Activated T-cell treated with anti-CD3 and anti-CD28 coated beads for 48 hours (primary cell): ENCODE data around the gene NSD1.

Experiments used
- DNase-seq: peaks from one replicate; pipeline ENCODE4 v3.0.0-alpha.2; 2020; ENCODE audit warnings: low read depth

Gene NSD1

GRCh38 chr5:177309351-177310191 lies 176.0 kb downstream of the NSD1 start:
- peak; percentile 67 for DNase-seq

- DNase-seq: no peak
Observed at GRCh38 chr5:177310332-177310731, 176.8 kb downstream of the NSD1 start.

GRCh38 chr5:177310757-177311391 lies 177.3 kb downstream of the NSD1 start:
- DNase-seq: no peak

GRCh38 chr5:177311392-177311722 lies 177.8 kb downstream of the NSD1 start:
- DNase-seq: no peak

GRCh38 chr5:177311723-177312648 lies 178.4 kb downstream of the NSD1 start, which contains the start of gene MXD3:
Gene MXD3, minus strand, starts transcription at chr5:177311898. Its CDS starts 68 bp downstream, at chr5:177311830.
- peak; percentile 98 for DNase-seq

GRCh38 chr5:177312649-177313181 lies 179.1 kb downstream of the NSD1 start:
- peak; percentile 53 for DNase-seq

GRCh38 chr5:177313561-177314259 lies 180.1 kb downstream of the NSD1 start:
- no peak for DNase-seq

GRCh38 chr5:177314376-177315342 lies 181.1 kb downstream of the NSD1 start:
- no peak for DNase-seq

GRCh38 chr5:177315411-177315810 lies 181.8 kb downstream of the NSD1 start:
- DNase-seq: no peak

- no peak for DNase-seq
Observed at GRCh38 chr5:177316005-177316404, 182.4 kb downstream of the NSD1 start.

GRCh38 chr5:177317959-177318377 lies 184.4 kb downstream of the NSD1 start:
- peak; percentile 67 for DNase-seq

- DNase-seq: no peak
Observed at GRCh38 chr5:177319913-177320588, 186.5 kb downstream of the NSD1 start.

GRCh38 chr5:177320879-177321278 lies 187.3 kb downstream of the NSD1 start:
- DNase-seq: no peak

- DNase-seq: no peak
Observed at GRCh38 chr5:177325868-177326381, 192.4 kb downstream of the NSD1 start.

- DNase-seq: no peak
Observed at GRCh38 chr5:177327539-177328522, 194.3 kb downstream of the NSD1 start.

GRCh38 chr5:177328545-177329231 lies 195.1 kb downstream of the NSD1 start:
- DNase-seq: no peak

- no peak for DNase-seq
Observed at GRCh38 chr5:177329883-177330282, 196.3 kb downstream of the NSD1 start.
